GM21390 (cell line): Measurements from ENCODE around the gene BLOC1S5.
"Not testable (repeated sequence)": the region's sequence is repeated elsewhere in the genome, so short reads cannot be mapped to it uniquely, and the experiment has no call there.

Source experiments
- ATAC-seq: cut with Tn5 transposase; IDR thresholded peaks from one replicate; pipeline ENCODE4 v1.9.1; 2021; ENCODE audit not compliant: unreplicated experiment

Gene BLOC1S5

DNA sequence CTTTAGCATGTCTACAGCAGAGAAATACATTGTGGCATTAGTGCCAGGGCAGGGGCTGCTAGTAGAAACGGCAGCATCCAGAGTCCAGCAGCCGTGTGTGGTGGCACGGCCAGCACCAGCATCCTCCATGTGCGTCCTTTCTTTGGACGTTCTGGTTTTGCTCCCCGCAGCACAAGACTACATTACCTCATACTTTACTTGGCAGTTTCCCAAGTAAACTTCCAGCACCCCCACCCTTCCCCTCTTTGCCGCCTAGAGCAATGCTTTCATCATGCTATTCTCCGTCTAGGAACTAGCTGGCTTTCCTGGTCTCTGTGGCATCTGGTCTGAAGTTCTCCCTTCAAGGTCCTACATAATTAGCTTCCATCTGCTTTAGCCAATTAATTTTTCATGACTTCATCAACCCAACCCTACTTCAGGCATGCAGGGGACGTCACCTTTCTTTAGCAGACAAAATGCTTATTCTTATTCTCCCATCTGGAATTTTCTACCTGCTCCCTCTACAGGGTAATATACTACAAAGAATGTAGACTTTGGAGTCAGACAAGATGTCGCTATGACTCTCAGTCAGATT is 67.6 kb downstream of the BLOC1S5 start:
- ATAC-seq, result no peak

DNA sequence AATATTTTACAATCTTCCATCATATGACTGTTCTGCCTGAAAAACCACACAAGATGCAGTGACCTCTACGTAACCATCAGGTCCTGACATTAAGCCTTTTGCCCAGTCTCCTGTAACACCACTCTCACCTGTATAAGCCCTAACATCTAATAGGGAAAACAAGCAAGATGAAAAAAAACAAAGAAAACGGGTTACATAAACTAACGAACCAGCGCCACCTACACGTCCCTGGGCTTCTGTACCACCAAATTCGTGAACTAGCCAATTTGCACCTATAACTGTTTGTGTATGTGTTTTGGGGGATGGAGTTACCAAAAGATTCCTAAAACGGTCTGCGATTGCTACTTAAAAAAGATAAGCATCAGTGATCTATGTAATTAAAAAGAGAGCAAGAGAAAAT is 70.2 kb downstream of the BLOC1S5 start:
- ATAC-seq, result no peak

DNA sequence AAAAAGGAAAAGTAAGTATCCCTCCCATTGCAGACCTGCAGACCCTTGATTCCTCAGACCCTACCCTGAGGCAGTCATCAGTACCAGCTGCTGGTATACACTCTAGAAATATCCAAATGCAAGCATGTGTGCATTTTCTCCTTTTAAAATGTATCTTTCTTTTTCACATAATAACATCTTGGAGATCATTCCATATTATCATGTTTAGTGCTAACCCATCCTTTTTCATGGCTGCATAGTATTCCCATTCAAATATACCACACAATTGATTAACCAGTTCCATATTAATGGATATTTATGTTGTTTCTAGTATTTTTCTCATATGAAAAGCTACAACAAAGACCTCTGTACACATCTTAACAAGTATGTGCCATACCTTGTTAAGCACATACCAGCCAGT is 70.8 kb downstream of the BLOC1S5 start:
- no peak for ATAC-seq

DNA sequence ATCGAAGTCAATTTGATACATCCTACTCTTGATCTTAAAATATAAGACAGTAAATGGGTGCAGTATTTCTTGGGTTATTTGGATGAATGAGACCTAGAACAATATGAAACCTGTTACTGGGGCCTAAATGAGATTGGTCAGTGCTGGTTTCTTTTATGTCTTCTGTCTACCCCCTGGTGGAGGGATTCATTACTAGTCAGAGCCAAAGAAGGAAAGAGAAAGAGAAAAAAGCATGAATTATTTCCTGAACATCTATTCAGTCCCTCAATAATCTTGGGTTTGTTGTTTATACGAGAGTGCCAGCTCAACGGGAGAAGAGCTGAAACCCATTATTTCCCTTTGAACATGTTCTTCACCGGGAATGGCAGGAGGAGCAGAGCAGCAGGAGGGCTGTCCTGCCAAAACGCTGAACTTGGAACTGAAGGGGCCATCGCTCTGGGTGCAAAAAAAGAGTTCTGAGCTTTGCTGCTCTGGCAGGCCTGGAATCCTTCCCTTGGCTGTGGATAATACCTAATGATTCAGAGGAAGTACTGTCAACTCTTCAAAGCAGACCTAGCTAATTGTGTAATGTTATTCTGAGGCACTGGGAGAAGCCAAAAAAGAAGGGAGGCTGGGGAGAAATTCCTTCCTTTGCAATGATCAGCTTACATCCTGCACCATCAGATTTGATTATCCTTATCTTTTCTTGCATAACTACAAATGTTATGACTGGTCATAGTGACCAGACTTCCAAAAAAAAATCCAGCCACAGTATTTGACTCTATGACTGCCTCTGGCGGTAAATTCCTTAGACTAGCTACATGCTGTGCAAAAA is 72.0 kb downstream of the BLOC1S5 start:
- ATAC-seq, result peak; percentile 96

DNA sequence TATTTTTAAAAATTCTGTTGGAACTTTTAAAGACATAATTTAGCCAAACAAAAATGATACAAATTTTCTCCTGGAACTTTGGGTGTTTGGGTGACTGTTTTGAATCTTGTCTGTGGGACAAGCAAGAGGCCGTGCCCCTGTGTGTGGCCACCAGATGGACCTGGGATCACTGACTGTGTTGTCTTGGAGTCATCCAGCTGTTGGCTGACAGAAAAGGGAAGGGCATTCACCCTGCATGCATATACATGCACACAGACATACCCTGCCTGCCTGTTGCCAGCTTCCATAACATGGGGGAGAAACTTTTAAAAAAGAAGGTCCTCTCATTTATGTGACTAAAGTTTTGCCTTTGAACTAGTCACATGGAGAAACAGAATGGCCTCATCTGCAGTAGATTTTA is 72.7 kb downstream of the BLOC1S5 start:
- peak; percentile 20 for ATAC-seq

DNA sequence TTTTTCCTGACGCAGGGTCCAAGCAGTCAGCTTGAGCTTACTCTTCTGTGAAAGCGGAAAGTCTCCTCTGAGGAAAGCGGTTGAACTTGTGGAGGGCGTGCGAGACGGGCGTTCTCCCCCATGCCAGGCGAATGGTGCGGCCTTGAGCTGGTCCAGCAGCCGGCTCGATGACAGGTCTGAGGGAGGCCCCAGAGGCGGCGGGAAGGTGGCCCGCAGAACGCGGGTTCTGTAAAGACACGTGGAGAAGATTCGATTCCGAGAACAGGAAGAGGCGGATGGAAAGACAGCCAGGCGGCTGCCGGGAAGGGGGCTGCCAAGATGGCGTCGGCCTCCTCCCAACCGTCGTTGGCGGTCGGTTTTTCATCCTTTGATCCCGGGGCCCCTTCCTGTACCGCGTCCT is 78.0 kb downstream of the BLOC1S5 start:
- no peak for ATAC-seq

DNA sequence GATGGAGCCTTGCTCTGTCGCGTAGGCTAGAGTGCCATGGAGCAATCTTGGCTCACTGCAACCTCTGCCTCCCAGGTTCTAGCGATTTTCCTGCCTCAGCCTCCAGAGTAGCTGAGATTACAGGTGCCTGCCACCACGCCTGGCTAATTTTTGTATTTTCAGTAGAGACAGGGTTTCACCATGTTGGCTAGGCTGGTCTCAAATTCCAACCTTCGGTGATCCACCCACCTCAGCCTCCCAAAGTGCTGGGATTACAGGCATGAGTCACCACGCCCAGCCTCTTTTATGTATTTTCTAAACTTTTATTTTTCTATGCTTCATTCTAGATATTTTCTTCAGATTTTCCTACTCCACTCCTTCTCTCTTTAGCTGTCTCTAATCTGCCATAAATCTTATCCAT is 80.2 kb downstream of the BLOC1S5 start:
- not testable (repeated sequence) for ATAC-seq

DNA sequence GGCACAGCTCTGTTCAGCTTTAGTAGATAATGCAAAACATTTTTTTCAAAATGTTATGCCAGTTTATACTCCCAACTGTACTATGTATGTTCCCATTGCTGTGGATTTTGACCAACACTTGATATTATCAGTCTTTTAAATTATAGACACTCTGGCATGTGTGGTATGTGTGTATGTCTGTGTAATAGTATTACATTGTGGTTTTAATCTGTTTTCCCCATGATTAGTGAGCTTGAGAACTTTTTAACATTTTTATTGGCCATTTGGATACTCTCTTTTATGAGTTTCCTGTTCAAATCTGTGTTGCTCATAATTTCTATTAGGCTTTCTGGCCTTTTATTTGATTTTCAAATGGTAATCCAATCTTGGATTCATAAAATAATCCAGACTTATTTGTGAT is 84.4 kb downstream of the BLOC1S5 start:
- ATAC-seq, result no peak

DNA sequence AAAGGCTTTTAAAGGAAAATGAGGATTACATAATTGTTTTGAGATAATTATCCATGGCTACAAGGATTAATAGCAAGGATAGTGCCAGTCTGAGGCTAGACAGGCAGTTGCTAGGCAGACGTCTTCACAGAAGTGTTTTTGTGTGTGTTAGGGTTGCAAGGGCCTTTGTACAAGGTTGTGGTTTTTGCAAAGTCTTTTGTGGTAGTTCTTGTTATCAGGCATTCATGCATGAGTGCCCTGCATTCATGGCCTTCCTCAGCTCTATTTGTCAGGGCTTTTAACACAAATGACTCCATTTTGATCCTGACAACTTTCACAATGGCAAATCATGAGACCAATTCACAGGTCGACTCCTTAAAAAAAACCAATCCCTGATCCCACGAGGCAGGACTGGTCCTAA is 85.5 kb downstream of the BLOC1S5 start:
- ATAC-seq, result peak; percentile 72

DNA sequence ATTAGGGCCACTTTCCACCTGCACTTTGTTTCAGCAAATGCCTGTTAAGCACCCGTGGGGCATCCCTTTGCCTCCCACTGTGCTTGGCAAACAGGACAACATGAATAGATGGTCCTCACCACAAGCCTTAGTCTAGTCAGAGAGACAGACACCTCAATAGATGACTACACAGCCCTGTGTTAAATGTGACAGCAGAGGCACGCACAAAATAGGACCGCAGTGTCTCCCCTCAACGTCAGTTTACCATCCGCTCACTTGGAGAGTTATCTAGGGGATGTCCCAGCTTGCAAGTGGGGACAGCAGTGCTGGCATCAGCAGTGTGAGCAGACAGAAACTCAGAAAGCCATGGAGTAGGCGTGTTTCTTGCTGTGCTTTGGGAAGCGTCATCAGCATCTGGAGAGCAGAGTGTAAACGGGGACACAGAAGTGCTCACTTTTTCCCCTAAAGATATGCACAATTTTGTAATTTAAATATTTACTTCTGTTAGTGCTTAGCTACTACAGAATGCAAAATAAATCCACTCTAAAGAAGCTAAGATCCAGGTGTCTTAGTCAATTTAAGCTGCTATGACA is 87.6 kb downstream of the BLOC1S5 start:
- no peak for ATAC-seq

DNA sequence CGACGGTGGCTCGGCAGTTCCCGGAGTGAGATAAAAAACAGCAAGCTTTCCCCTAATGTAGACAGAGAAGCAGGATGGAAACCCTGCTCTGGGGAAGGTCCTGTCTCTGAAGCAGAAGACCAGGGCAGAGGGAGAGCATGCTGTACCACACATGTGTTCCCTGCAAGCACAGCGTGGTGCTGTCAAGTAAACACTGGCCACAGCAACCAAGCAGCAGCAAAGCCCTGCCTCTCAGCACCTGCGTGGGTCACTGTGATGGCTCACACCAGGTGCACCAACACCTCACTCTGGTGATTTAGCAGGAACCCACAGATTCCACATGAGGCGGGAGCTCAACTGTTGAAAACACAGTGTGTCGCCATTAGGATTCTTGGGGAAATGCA is 88.4 kb downstream of the BLOC1S5 start:
- ATAC-seq, result no peak

DNA sequence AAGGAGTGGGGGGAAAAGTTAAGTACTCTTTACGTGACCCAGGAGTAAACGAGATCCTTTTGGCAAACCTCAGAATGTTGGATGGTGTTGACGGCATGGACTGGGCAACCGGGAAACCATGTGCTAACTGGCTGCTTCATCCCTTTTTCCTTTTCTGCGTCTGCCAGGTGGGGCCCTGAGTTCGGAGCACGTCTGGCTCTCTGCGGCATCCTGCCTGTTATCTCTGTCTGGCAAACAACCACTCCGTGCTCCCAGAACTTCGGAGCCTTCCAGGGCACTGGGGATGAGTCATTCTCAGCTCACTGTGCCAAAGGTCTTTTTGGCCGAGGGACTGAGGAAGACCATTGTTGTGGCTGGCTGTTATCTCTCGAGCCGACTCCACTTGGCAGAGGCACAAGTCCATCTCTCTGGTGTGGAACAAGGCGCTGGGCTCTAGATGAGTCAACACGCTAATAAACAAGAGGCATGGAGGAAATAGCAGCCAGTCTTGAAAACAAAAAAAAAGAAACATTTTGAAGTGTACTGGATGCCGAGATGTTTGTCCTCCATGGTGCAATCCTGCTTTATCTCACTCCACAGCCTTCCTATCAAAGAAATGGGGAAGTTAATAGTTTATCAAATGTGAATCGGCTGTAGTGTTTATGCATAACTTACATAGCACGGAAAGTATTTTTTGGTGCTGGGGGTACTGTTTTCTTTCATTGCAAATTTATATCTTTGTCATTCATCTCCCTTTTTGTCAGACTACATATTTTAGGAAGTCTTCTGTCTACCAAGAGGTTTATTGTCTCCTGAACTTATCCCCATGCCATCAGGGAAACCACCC is 89.0 kb downstream of the BLOC1S5 start:
- ATAC-seq, result peak; percentile 37

DNA sequence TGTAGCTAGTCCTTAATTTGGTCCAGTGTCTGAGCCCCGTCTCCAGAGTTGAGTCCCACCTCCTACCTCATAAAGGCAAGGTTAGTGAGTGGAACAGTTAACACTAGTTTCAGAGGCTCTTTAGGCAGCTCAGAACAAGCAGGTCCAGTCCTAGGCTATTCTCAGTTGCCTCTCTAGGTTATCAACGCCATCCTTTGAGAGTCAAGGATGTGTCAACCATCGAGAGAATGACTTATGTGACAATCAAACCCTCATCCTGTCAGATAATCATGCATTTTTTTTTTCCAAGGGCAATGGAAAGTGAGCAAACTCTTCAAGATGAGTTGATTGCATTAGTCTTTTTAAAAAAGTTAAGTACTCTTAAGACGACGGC is 89.6 kb downstream of the BLOC1S5 start:
- ATAC-seq, result no peak

DNA sequence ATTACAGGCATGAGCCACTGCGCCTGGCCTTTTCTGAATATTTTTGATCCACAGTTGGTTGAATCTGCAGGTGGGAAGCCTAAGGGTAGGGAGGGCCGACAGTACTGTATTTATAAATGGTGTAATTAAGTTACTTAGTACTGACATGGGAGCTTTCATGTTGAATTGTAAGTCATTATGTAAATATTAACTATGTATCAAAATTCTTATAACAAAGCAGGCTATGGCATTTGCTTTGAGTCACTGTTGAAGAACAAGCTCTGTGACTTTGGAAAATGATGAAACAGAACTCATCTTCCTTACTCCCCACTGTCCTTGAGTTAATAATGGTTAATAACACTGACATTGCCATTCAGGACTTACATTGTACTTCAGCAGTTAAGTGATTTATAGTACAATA is 90.6 kb downstream of the BLOC1S5 start:
- ATAC-seq, result no peak

DNA sequence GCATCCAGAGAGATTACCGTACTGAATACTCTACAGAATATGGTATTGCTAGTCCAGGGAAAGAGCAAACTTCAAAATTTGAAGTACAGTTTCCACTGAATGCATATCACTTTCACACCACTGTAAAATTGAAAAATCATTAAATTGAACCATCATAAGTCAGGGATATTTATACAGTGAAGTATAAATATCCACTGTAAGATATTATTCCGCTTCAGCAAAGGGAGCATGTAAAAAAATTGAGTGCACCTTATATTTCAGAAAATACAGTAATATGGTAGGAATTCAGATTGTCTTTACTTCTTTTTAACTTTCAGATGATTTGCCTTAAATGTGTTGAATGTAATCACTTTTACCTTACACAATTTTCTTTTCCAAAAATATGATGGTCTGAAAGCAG is 92.7 kb downstream of the BLOC1S5 start:
- ATAC-seq, result no peak

DNA sequence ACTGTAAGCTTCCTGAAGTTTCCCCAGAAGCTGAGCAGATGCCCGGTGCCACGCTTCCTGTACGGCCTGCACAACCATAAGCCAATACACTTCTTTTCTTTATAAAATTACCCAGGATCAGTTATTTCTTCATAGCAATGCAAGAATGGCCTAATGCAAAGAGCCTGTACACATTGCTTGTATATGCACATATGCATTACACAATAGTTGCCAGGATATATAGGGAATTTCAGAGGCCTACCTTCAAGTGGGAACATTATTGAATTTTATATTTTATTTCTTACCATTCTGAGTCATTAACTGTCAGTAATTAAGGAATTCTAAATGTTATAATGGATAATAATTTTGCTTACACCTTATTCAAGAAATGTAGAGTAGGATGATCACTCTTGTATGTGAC is 93.6 kb downstream of the BLOC1S5 start:
- ATAC-seq, result no peak
